ENCODE results near the gene SH3RF3.
"Not testable (repeated sequence)": the region's sequence is repeated elsewhere in the genome, so short reads cannot be mapped to it uniquely, and the experiment has no call there.

SH3RF3 gene

GRCh38 chr2:109109342-109109741 lies 19.7 kb upstream of the SH3RF3 start:
- intact Hi-C loops (cut with DNase I), result no loop called here

GRCh38 chr2:109110170-109110569 lies 18.8 kb upstream of the SH3RF3 start:
- peak in 1 of 42 donors; percentile 19 for DNase-seq
- intact Hi-C loops (cut with DNase I), result no loop called here

More at GRCh38 chr2:109109342-109109741, 19.7 kb upstream of the SH3RF3 start:
- DNase-seq, result no peak

- intact Hi-C loops (cut with DNase I); DNase-seq: not testable (repeated sequence)
These were observed 11.8 kb upstream of the SH3RF3 start for GRCh38 chr2:109117181-109117580.

- intact Hi-C loops (cut with DNase I), result no loop called here
- peak in 1 of 42 donors; percentile 20 for DNase-seq
These were observed 11.2 kb upstream of the SH3RF3 start for GRCh38 chr2:109117780-109118179.

- peak in 1 of 42 donors; percentile 8 for DNase-seq
- intact Hi-C loops (cut with DNase I), result no loop called here
These were observed 10.7 kb upstream of the SH3RF3 start for GRCh38 chr2:109118321-109118720.

GRCh38 chr2:109120166-109120565 lies 8.8 kb upstream of the SH3RF3 start:
- intact Hi-C loops (cut with DNase I), result no loop called here
- DNase-seq, result peak in 3 of 42 donors; percentile 7 to 30 (median 16)

GRCh38 chr2:109120686-109121085 lies 8.3 kb upstream of the SH3RF3 start:
- intact Hi-C loops (cut with DNase I), result not testable (repeated sequence)
- DNase-seq, result peak in 3 of 42 donors; percentile 4 to 30 (median 8)

GRCh38 chr2:109123586-109124201 lies 5.3 kb upstream of the SH3RF3 start:
- intact Hi-C loops (cut with DNase I), result no loop called here
- DNase-seq, result peak in 1 of 42 donors; percentile 11

GRCh38 chr2:109124982-109125592 lies 3.9 kb upstream of the SH3RF3 start:
- DNase-seq, result peak in 23 of 42 donors; percentile 7 to 59 (median 37)
- intact Hi-C loops (cut with DNase I), result loop anchor here (5.0 kb wide), 1 partner anchor 387 kb away; no protein-coding TSS in a partner anchor

GRCh38 chr2:109125593-109126500 lies 3.2 kb upstream of the SH3RF3 start:
- intact Hi-C loops (cut with DNase I), result loop anchor here (5.0 kb wide), 1 partner anchor 386 kb away; no protein-coding TSS in a partner anchor
- peak in 3 of 42 donors; percentile 9 to 15 (median 10) for DNase-seq

GRCh38 chr2:109126501-109126860 lies 2.5 kb upstream of the SH3RF3 start:
- peak in 11 of 42 donors; percentile 10 to 67 (median 37) for DNase-seq
- intact Hi-C loops (cut with DNase I), result loop anchor here (5.0 kb wide), 1 partner anchor 386 kb away; no protein-coding TSS in a partner anchor

- peak in 3 of 42 donors; percentile 21 to 31 (median 23) for DNase-seq
- intact Hi-C loops (cut with DNase I), result loop anchor here (5.0 kb wide), 1 partner anchor 385 kb away; no protein-coding TSS in a partner anchor
These were observed 1.4 kb upstream of the SH3RF3 start for GRCh38 chr2:109127556-109127955.

GRCh38 chr2:109128048-109128615 lies 873 bp upstream of the SH3RF3 start:
- intact Hi-C loops (cut with DNase I), result loop anchor here (5.0 kb wide), 1 partner anchor 384 kb away; no protein-coding TSS in a partner anchor

GRCh38 chr2:109129356-109129920 lies 433 bp downstream of the SH3RF3 start:
- DNase-seq, result peak in 8 of 42 donors; percentile 10 to 51 (median 34)
- intact Hi-C loops (cut with DNase I), result loop anchor here (5.0 kb wide), 1 partner anchor 383 kb away; no protein-coding TSS in a partner anchor

More at GRCh38 chr2:109128048-109128615, 873 bp upstream of the SH3RF3 start:
- DNase-seq, result peak; percentile 39 to 91 (median 78)

- peak in 21 of 42 donors; percentile 9 to 61 (median 27) for DNase-seq
- intact Hi-C loops (cut with DNase I), result loop anchor here (5.0 kb wide), 1 partner anchor 382 kb away; no protein-coding TSS in a partner anchor
These were observed 1.1 kb downstream of the SH3RF3 start for GRCh38 chr2:109129921-109130722.

GRCh38 chr2:109130723-109130995 lies 1.7 kb downstream of the SH3RF3 start:
- no peak for DNase-seq
- intact Hi-C loops (cut with DNase I), result no loop called here

- intact Hi-C loops (cut with DNase I), result no loop called here
- DNase-seq, result peak in 1 of 42 donors; percentile 10
These were observed 2.8 kb downstream of the SH3RF3 start for GRCh38 chr2:109131777-109132176.

GRCh38 chr2:109132626-109133025 lies 3.6 kb downstream of the SH3RF3 start:
- intact Hi-C loops (cut with DNase I), result no loop called here
- no peak for DNase-seq

Measured in head of caudate nucleus (tissue), 42 donors.